Fibroblast of lung (primary cell): ENCODE measurements around the gene KIF16B. TPM values are rescaled to one million over a fixed set of nuclear protein-coding genes. Genes with fewer than 3 reads are reported as not detected.

Source experiments
- DNase-seq, 2 donors: peaks; one replicate each; pipeline versions ENCODE4 v3.0.0 to v3.0.0-alpha.2; 2010; ENCODE audit warnings: low read depth in 2 of 2
- H2AFZ ChIP-seq: 2 replicates; pipeline ENCODE4 v1.5.1; 2012; ENCODE audit warnings: low read length, control low read depth, inconsistent platforms
- H3K27ac ChIP-seq: 2 replicates; pipeline ENCODE4 v1.5.1; 2011; ENCODE audit warnings: low read length, control low read depth; ENCODE audit not compliant: insufficient read depth
- H3K27me3 ChIP-seq: 2 replicates; pipeline ENCODE4 v1.5.1; 2011; ENCODE audit warnings: mild to moderate bottlenecking, low read length; ENCODE audit not compliant: control insufficient read depth, insufficient read depth
- H3K36me3 ChIP-seq: 2 replicates; pipeline ENCODE4 v1.5.1; 2011; ENCODE audit warnings: low read length; ENCODE audit not compliant: control insufficient read depth, insufficient read depth
- H3K4me1 ChIP-seq: 2 replicates; pipeline ENCODE4 v1.5.1; 2011; ENCODE audit warnings: low read length; ENCODE audit not compliant: control insufficient read depth, insufficient read depth; ENCODE audit errors: extremely low read depth
- H3K4me2 ChIP-seq: 2 replicates; pipeline ENCODE4 v1.5.1; 2011; ENCODE audit warnings: low read length, control low read depth; ENCODE audit not compliant: insufficient read depth; ENCODE audit errors: extremely low read depth
- H3K4me3 ChIP-seq, 4 experiments: fragments of 200-600 bp in 1 of 4; sonication (generic) in 1 of 4; replicated peaks in 1 of 4; 2 replicates each; pipeline ENCODE4 v1.5.1; 2011 to 2016; ENCODE audit warnings: low read length in 4 of 4, low read depth in 3 of 4, mild to moderate bottlenecking in 3 of 4, control low read depth in 2 of 4, inconsistent platforms in 1 of 4, mixed read lengths in 1 of 4; ENCODE audit not compliant: insufficient read depth in 1 of 4; ENCODE audit errors: control extremely low read depth in 1 of 4
- H3K79me2 ChIP-seq: 2 replicates; pipeline ENCODE4 v1.5.1; 2012; ENCODE audit warnings: mild to moderate bottlenecking, low read length, inconsistent platforms; ENCODE audit not compliant: control insufficient read depth, insufficient read depth
- H3K9ac ChIP-seq: 2 replicates; pipeline ENCODE4 v1.5.1; 2011; ENCODE audit warnings: mild to moderate bottlenecking, low read length, control low read depth; ENCODE audit not compliant: insufficient read depth
- H3K9me3 ChIP-seq: 2 replicates; pipeline ENCODE4 v1.5.1; 2012; ENCODE audit warnings: low read depth, low read length; ENCODE audit not compliant: control insufficient read depth, insufficient read depth
- H4K20me1 ChIP-seq: 2 replicates; pipeline ENCODE4 v1.5.1; 2011; ENCODE audit warnings: low read length; ENCODE audit not compliant: control insufficient read depth, insufficient read depth; ENCODE audit errors: extremely low read depth
- EZH2 ChIP-seq: IDR thresholded peaks from 2 replicates; pipeline ENCODE4 v1.5.1; 2012; ENCODE audit warnings: low read length, control low read depth, mild to moderate bottlenecking; ENCODE audit errors: missing control alignments
- polyA plus RNA-seq, 2 donors: library from polyadenylated mRNA; depleted of rRNA in 1 of 2; stranded (reverse) in 1 of 2; unstranded in 1 of 2; fragments of >200 nt; gene quantifications; 2 replicates each; pipeline ENCODE4 v1.2.1, GENCODE V29; 2011 to 2012; ENCODE audit warnings: missing spikeins in 1 of 2
- total RNA-seq: library from RNA; depleted of rRNA; stranded (reverse); fragments of >200 nt; gene quantifications from 2 replicates; pipeline ENCODE4 v1.2.1, GENCODE V29; 2014
- TF ChIP-seq, protein P1 (sequence below), 2 donors: IDR thresholded peaks in 1 of 2; conservative IDR thresholded peaks in 1 of 2; 1 replicate in 1 of 2; 2 replicates in 1 of 2; pipeline ENCODE4 v1.5.1; 2011 to 2012; ENCODE audit warnings: low read length in 2 of 2, control low read depth in 1 of 2, inconsistent platforms in 1 of 2, low read depth in 1 of 2, mild to moderate bottlenecking in 1 of 2

Gene KIF16B
- total and polyA plus RNA-seq, 2 donors (not counting 1 experiment from before 2014, with no cell fraction given), result 7.7 to 17.3 TPM

DNA sequence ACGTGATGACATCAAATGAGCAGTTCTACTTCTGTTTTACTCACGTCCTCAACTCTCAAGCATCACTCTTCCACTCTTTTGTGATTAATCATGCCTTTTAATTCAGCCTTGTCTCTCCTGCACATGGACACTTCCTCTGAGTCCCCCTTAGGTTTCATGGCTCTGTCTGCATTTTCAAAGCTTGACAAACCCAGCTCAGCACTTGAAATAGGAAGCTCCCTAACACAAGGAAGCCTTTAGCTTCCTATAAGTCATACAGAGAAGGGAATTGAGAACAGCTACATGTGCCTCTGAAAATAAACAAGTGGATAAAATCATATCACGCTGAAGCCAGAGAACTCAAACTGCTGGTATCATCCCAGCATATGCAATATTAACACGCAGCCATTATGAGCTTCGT, 21.2 kb downstream of the KIF16B start:
- H3K27ac ChIP-seq, result no peak overlapping the region
- DNase-seq, result no peak
- no peak for TF ChIP-seq EZH2
- TF ChIP-seq, protein P1, sequence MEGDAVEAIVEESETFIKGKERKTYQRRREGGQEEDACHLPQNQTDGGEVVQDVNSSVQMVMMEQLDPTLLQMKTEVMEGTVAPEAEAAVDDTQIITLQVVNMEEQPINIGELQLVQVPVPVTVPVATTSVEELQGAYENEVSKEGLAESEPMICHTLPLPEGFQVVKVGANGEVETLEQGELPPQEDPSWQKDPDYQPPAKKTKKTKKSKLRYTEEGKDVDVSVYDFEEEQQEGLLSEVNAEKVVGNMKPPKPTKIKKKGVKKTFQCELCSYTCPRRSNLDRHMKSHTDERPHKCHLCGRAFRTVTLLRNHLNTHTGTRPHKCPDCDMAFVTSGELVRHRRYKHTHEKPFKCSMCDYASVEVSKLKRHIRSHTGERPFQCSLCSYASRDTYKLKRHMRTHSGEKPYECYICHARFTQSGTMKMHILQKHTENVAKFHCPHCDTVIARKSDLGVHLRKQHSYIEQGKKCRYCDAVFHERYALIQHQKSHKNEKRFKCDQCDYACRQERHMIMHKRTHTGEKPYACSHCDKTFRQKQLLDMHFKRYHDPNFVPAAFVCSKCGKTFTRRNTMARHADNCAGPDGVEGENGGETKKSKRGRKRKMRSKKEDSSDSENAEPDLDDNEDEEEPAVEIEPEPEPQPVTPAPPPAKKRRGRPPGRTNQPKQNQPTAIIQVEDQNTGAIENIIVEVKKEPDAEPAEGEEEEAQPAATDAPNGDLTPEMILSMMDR (conservative IDR thresholded peaks at IDR 0.05 in 1 of 2, IDR thresholded peaks at IDR 0.05 in 1 of 2; ENCODE audit: low read depth in 1 of 2, low read length in 2 of 2), result no peak
- no peak overlapping the region for H3K4me3 ChIP-seq
- no peaks in the 10 kb centered on the region for H3K27me3 ChIP-seq
- H3K36me3 ChIP-seq, result no peaks in the 10 kb centered on the region
- no peaks in the 10 kb centered on the region for H4K20me1 ChIP-seq
- H3K9ac ChIP-seq, result no peak overlapping the region
- no peaks in the 10 kb centered on the region for H3K9me3 ChIP-seq
- H3K4me1 ChIP-seq, result peaks cover 6% of the 10 kb centered on the region
- H3K79me2 ChIP-seq, result no peaks in the 10 kb centered on the region
- no peak overlapping the region for H3K4me2 ChIP-seq
- no peak overlapping the region for H2AFZ ChIP-seq

DNA sequence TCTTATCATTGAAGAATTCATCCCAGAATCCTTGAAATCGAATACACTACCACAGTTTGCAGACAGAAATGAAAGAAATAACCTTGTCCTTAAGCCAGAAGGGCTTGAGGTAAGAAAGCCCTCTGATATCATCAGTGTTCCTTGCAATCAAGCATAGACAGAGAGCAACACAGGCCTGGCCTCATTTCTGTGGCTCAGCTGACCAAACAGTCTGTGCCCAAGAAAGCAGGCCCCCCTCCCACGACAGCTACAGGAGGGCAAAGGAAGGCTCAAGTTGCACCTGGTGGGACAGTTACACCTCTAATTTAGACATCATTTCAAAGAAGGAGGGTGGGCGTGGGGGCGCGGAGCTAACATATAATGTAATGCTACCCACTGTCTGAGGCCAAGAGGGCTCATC, 21.6 kb downstream of the KIF16B start:
- Histone ChIP-seq H3K9me3 (no peaks in the 10 kb centered on the region), H3K4me1 (peaks cover 6% of the 10 kb centered on the region), H3K27me3 (no peaks in the 10 kb centered on the region), H3K9ac (no peak overlapping the region), H3K79me2 (no peaks in the 10 kb centered on the region), H3K36me3 (no peaks in the 10 kb centered on the region), H2AFZ (no peak overlapping the region), H3K4me3 (no peak overlapping the region), H3K27ac (no peak overlapping the region), H4K20me1 (no peaks in the 10 kb centered on the region), H3K4me2 (no peak overlapping the region)
- TF ChIP-seq, protein P1 (conservative IDR thresholded peaks at IDR 0.05 in 1 of 2, IDR thresholded peaks at IDR 0.05 in 1 of 2; ENCODE audit: low read depth in 1 of 2, low read length in 2 of 2), result no peak
- no peak for TF ChIP-seq EZH2
- DNase-seq, result no peak

DNA sequence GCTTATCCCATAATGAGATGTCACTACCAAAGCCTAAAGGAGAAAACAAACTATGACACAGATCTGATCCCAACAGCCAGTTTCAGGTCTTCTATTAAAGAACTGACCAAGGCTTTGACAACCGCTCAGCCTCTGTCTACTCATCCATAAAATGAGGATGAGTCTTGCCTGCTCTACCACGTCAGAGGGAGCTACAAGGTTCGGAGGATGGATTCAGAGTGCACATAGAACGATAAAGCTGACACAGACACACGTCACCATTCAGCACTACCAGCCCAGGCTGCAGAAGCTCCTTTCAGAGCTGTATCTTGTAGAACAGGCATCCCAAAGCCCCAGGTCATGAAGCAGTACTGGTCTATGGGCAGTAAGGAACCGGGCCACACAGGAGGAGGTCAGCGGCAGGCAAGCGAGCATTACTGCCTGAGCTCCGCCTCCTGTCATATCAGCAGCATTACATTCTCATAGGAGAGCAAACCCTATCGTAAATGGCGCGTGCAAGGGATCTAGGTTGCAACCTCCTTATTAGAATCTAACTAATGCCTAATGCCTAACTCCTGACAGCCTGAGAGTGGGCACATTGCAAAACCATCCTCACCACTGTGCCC, 25.1 kb downstream of the KIF16B start:
- Histone ChIP-seq H3K9me3 (no peaks in the 10 kb centered on the region), H3K4me1 (no peaks in the 10 kb centered on the region), H3K9ac (no peak overlapping the region), H2AFZ (no peak overlapping the region), H4K20me1 (no peaks in the 10 kb centered on the region), H3K36me3 (no peaks in the 10 kb centered on the region), H3K4me2 (no peak overlapping the region), H3K79me2 (no peaks in the 10 kb centered on the region), H3K27ac (no peak overlapping the region), H3K4me3 (no peak overlapping the region), H3K27me3 (no peaks in the 10 kb centered on the region)
- DNase-seq, result no peak
- no peak for TF ChIP-seq EZH2
- TF ChIP-seq, protein P1 (conservative IDR thresholded peaks at IDR 0.05 in 1 of 2, IDR thresholded peaks at IDR 0.05 in 1 of 2; ENCODE audit: low read depth in 1 of 2, low read length in 2 of 2), result no peak
